ENCODE data around the gene KRT83.

The KRT83 gene

GRCh38 chr12:52320784-52321400 lies at the start of gene KRT83:
KRT83 (minus strand) TSS chr12:52321398; CDS start chr12:52321335, 63 bp downstream.
- TF ChIP-seq JUND (IDR thresholded peaks at IDR 0.05; ENCODE audit: low read depth): no peak
- in situ Hi-C loops (cut with HindIII; ENCODE audit: low pct_unique_long_range_greater_than_20kb, low sequenced_read_pairs): no loop called here
- no peak for DNase-seq (ENCODE audit: low read depth in 1 of 2, low spot score in 1 of 2)

- DNase-seq (ENCODE audit: low read depth in 1 of 2, low spot score in 1 of 2): no peak
- in situ Hi-C loops (cut with HindIII; ENCODE audit: low pct_unique_long_range_greater_than_20kb, low sequenced_read_pairs): no loop called here
- TF ChIP-seq JUND (IDR thresholded peaks at IDR 0.05; ENCODE audit: low read depth): no peak
Observed at GRCh38 chr12:52369809-52370208, 48.6 kb upstream of the KRT83 start.

- in situ Hi-C loops (cut with HindIII; ENCODE audit: low pct_unique_long_range_greater_than_20kb, low sequenced_read_pairs): no loop called here
- no peak for DNase-seq (ENCODE audit: low read depth in 1 of 2, low spot score in 1 of 2)
- TF ChIP-seq JUND (IDR thresholded peaks at IDR 0.05; ENCODE audit: low read depth): no peak
Observed at GRCh38 chr12:52369211-52369610, 48.0 kb upstream of the KRT83 start.

- in situ Hi-C loops (cut with HindIII; ENCODE audit: low pct_unique_long_range_greater_than_20kb, low sequenced_read_pairs): no loop called here
- TF ChIP-seq JUND (IDR thresholded peaks at IDR 0.05; ENCODE audit: low read depth): no peak
- DNase-seq (ENCODE audit: low read depth in 1 of 2, low spot score in 1 of 2): no peak
Observed at GRCh38 chr12:52368508-52368907, 47.3 kb upstream of the KRT83 start.

GRCh38 chr12:52367876-52368275 lies 46.7 kb upstream of the KRT83 start:
- in situ Hi-C loops (cut with HindIII; ENCODE audit: low pct_unique_long_range_greater_than_20kb, low sequenced_read_pairs): no loop called here
- no peak for TF ChIP-seq JUND (IDR thresholded peaks at IDR 0.05; ENCODE audit: low read depth)
- no peak for DNase-seq (ENCODE audit: low read depth in 1 of 2, low spot score in 1 of 2)

- in situ Hi-C loops (cut with HindIII; ENCODE audit: low pct_unique_long_range_greater_than_20kb, low sequenced_read_pairs): no loop called here
- no peak for TF ChIP-seq JUND (IDR thresholded peaks at IDR 0.05; ENCODE audit: low read depth)
- no peak for DNase-seq (ENCODE audit: low read depth in 1 of 2, low spot score in 1 of 2)
Observed at GRCh38 chr12:52366738-52367485, 45.7 kb upstream of the KRT83 start, which contains the start of gene KRT85. KRT85 (minus strand) TSS chr12:52367481; CDS start chr12:52367405, 76 bp downstream.

- DNase-seq (ENCODE audit: low read depth in 1 of 2, low spot score in 1 of 2): no peak
- in situ Hi-C loops (cut with HindIII; ENCODE audit: low pct_unique_long_range_greater_than_20kb, low sequenced_read_pairs): no loop called here
- no peak for TF ChIP-seq JUND (IDR thresholded peaks at IDR 0.05; ENCODE audit: low read depth)
Observed at GRCh38 chr12:52364901-52365489, 43.8 kb upstream of the KRT83 start.

- TF ChIP-seq JUND (IDR thresholded peaks at IDR 0.05; ENCODE audit: low read depth): no peak
- in situ Hi-C loops (cut with HindIII; ENCODE audit: low pct_unique_long_range_greater_than_20kb, low sequenced_read_pairs): no loop called here
Observed at GRCh38 chr12:52364061-52364460, 42.9 kb upstream of the KRT83 start.

GRCh38 chr12:52363111-52363679 lies 42.0 kb upstream of the KRT83 start:
- in situ Hi-C loops (cut with HindIII; ENCODE audit: low pct_unique_long_range_greater_than_20kb, low sequenced_read_pairs): no loop called here
- TF ChIP-seq JUND (IDR thresholded peaks at IDR 0.05; ENCODE audit: low read depth): no peak
- no peak for DNase-seq (ENCODE audit: low read depth in 1 of 2, low spot score in 1 of 2)

More at GRCh38 chr12:52364061-52364460, 42.9 kb upstream of the KRT83 start:
- DNase-seq (ENCODE audit: low read depth in 1 of 2, low spot score in 1 of 2): no peak

- in situ Hi-C loops (cut with HindIII; ENCODE audit: low pct_unique_long_range_greater_than_20kb, low sequenced_read_pairs): no loop called here
- no peak for TF ChIP-seq JUND (IDR thresholded peaks at IDR 0.05; ENCODE audit: low read depth)
- no peak for DNase-seq (ENCODE audit: low read depth in 1 of 2, low spot score in 1 of 2)
Observed at GRCh38 chr12:52362118-52362726, 41.0 kb upstream of the KRT83 start.

GRCh38 chr12:52361553-52361952 lies 40.4 kb upstream of the KRT83 start:
- no peak for DNase-seq (ENCODE audit: low read depth in 1 of 2, low spot score in 1 of 2)
- TF ChIP-seq JUND (IDR thresholded peaks at IDR 0.05; ENCODE audit: low read depth): no peak
- in situ Hi-C loops (cut with HindIII; ENCODE audit: low pct_unique_long_range_greater_than_20kb, low sequenced_read_pairs): no loop called here

- peak; percentile 66 to 81 for DNase-seq (ENCODE audit: low read depth in 1 of 2, low spot score in 1 of 2)
- TF ChIP-seq JUND (IDR thresholded peaks at IDR 0.05; ENCODE audit: low read depth): no peak
- in situ Hi-C loops (cut with HindIII; ENCODE audit: low pct_unique_long_range_greater_than_20kb, low sequenced_read_pairs): no loop called here
Observed at GRCh38 chr12:52360663-52361271, 39.6 kb upstream of the KRT83 start.

Data from T47D (cell line).